NT2/D1 (cell line): ENCODE data around the gene OR13J1.

Source experiments
- SUZ12 ChIP-seq: IDR thresholded peaks from 2 replicates; pipeline ENCODE4 v1.6.1; 2011; ENCODE audit not compliant: insufficient read length, insufficient read depth; ENCODE audit errors: extremely low read depth
- YY1 ChIP-seq: IDR thresholded peaks from 2 replicates; pipeline ENCODE4 v1.6.1; 2011; ENCODE audit not compliant: insufficient read length, insufficient read depth
- ZNF274 ChIP-seq: IDR thresholded peaks from 2 replicates; pipeline ENCODE4 v1.6.1; 2011; ENCODE audit warnings: mild to moderate bottlenecking, low read depth, low read length

GRCh38 chr9:35869621-35870216, 482 bp downstream of the OR13J1 start:
- TF ChIP-seq SUZ12 = no peak
- no peak for TF ChIP-seq YY1
- no peak for TF ChIP-seq ZNF274
